MM.1S (cell line): ENCODE results near the gene HLA-DMA.

ENCODE experiments used
- CTCF ChIP-seq: fragments of 300-600 bp; sonication (generic); IDR thresholded peaks from 2 replicates; pipeline ENCODE4 v1.5.1; 2016; ENCODE audit warnings: antibody characterized with exemption, low read length, mixed read lengths
- EZH2 ChIP-seq: fragments of 300-600 bp; sonication (generic); optimal IDR thresholded peaks from 2 replicates; pipeline ENCODE3; 2017; ENCODE audit warnings: low read depth, mild to moderate bottlenecking, antibody characterized with exemption, low read length, mixed read lengths

DNA sequence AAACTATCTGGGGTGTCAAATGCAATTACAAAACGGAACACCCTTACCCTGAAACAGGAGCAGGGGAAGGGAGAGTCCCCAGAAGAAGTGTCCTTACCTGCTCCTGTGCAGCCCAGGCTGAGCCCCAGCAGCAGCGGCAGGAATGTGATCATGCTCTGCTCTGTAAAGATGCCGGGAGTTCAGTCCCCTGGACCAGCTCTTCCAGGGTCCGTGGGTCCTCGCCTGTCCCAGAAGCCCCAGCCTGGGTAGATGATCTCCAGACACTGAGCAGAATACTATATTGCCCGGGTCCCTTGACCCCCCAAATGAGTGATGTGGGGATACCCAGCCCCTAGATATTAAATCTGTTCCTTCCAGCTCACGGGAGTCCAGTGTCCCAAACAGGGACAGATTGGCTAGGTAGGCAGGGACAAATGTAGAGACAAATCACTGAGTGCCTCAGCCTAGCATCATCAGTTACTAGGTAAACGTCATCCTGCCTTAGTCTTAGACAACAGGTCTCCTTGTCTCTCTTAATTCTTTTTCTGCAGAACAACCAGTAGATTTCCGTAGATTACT, 12.2 kb downstream of the HLA-DMA start, which contains the start of gene HLA-DMB:
- TF ChIP-seq CTCF (no peak), EZH2 (no peak)
